MM.1S (cell line): ENCODE results near the gene ADAMTS12.

ENCODE experiments used
- EZH2phosphoT487 ChIP-seq: fragments of 300-600 bp; sonication (generic); IDR thresholded peaks from 2 replicates; pipeline ENCODE4 v1.6.1; 2018; ENCODE audit warnings: antibody characterized with exemption, low read length
- TF ChIP-seq, protein P1 (sequence below): fragments of 300-600 bp; sonication (generic); IDR thresholded peaks from 2 replicates; pipeline ENCODE4 v1.5.1; 2016; ENCODE audit warnings: antibody characterized with exemption, low read length, mixed read lengths

DNA sequence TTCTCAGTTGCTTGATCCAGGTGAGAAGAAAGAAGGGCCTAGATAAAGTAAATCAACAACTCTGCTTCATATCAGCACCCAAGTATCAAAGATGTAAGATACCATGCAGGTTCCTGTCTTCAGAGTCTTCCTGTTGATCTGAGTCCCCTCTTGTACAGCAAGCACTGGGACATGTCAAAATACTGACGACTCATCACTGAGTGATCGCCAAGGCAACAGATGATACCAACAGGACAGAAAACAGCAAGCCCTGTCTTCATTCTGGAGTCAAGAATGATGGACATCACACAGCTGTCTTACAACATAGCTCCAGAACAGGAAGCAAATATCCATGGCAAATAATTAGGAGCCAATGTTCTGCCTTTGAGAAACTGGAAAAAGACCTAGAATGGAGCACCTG, 367.3 kb downstream of the ADAMTS12 start:
- TF ChIP-seq, protein P1, sequence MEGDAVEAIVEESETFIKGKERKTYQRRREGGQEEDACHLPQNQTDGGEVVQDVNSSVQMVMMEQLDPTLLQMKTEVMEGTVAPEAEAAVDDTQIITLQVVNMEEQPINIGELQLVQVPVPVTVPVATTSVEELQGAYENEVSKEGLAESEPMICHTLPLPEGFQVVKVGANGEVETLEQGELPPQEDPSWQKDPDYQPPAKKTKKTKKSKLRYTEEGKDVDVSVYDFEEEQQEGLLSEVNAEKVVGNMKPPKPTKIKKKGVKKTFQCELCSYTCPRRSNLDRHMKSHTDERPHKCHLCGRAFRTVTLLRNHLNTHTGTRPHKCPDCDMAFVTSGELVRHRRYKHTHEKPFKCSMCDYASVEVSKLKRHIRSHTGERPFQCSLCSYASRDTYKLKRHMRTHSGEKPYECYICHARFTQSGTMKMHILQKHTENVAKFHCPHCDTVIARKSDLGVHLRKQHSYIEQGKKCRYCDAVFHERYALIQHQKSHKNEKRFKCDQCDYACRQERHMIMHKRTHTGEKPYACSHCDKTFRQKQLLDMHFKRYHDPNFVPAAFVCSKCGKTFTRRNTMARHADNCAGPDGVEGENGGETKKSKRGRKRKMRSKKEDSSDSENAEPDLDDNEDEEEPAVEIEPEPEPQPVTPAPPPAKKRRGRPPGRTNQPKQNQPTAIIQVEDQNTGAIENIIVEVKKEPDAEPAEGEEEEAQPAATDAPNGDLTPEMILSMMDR, result no peak
- TF ChIP-seq EZH2phosphoT487, result no peak
